Astrocyte of the cerebellum (primary cell): ENCODE data around the gene S100B.

Source experiments
- DNase-seq: peaks from one replicate; pipeline ENCODE4 v3.0.0-alpha.2; 2011; ENCODE audit warnings: low read depth
- H3K4me3 ChIP-seq: 2 replicates; pipeline ENCODE4 v1.5.1; 2011; ENCODE audit warnings: mild to moderate bottlenecking, low read depth, low read length, moderate library complexity
- CTCF ChIP-seq: IDR thresholded peaks from 2 replicates; pipeline ENCODE4 v1.5.1; 2012; ENCODE audit warnings: low read length, low read depth, moderate library complexity, mild to moderate bottlenecking; ENCODE audit errors: missing control alignments
- in situ Hi-C: cut with HindIII; loops from 2 replicates; pipeline ENCODE4 v1.10.0; 2017; ENCODE audit warnings: low sequenced_read_pairs

Gene S100B

GRCh38 chr21:46562964-46563607, 41.8 kb downstream of the S100B start:
- TF ChIP-seq CTCF, result no peak
- in situ Hi-C loops, result no loop called here
- DNase-seq, result no peak
- H3K4me3 ChIP-seq, result no peak overlapping the region

GRCh38 chr21:46562472-46562871, 42.4 kb downstream of the S100B start:
- H3K4me3 ChIP-seq, result no peak overlapping the region
- TF ChIP-seq CTCF, result no peak
- in situ Hi-C loops, result no loop called here
- no peak for DNase-seq

GRCh38 chr21:46561445-46562090, 43.3 kb downstream of the S100B start:
- in situ Hi-C loops, result no loop called here
- no peak overlapping the region for H3K4me3 ChIP-seq

GRCh38 chr21:46560568-46561444, 44.1 kb downstream of the S100B start:
- H3K4me3 ChIP-seq, result no peak overlapping the region
- in situ Hi-C loops, result no loop called here
- no peak for DNase-seq
- TF ChIP-seq CTCF, result no peak

More at GRCh38 chr21:46561445-46562090, 43.3 kb downstream of the S100B start:
- DNase-seq, result no peak
- TF ChIP-seq CTCF, result no peak

- no peak for DNase-seq
Observed at GRCh38 chr21:46559291-46559983, 45.4 kb downstream of the S100B start.

More at GRCh38 chr21:46559291-46559983, 45.4 kb downstream of the S100B start:
- TF ChIP-seq CTCF, result no peak
- in situ Hi-C loops, result no loop called here
- no peak overlapping the region for H3K4me3 ChIP-seq
